Endothelial cell of umbilical vein (primary cell): ENCODE results near the gene METTL8. TPM values are rescaled to one million over a fixed set of nuclear protein-coding genes. Genes with fewer than 3 reads are reported as not detected.

Experiments used
- BruUV-seq: library from RNA; stranded (reverse); fragments of 400-500 nt; replicated peaks from 2 replicates; lab custom pipeline; 2021; lab: Mats Ljungman, UMichigan
- CTCF ChIA-PET: fragments of 300-600, 350-600 bp; sonication (Branson Sonifier 250); formaldehyde crosslinking; loops from one replicate; lab custom pipeline; 2021; ENCODE audit warnings: antibody characterized with exemption, inconsistent platforms; lab: Charles Lee
- POLR2A ChIA-PET: fragments of 300-600, 350-600 bp; sonication (Branson Sonifier 250); formaldehyde crosslinking; loops from one replicate; lab custom pipeline; 2021; ENCODE audit warnings: antibody characterized with exemption, inconsistent platforms; lab: Charles Lee
- DNase-seq: peaks from one replicate; pipeline ENCODE4 v3.0.0-alpha.2; 2011; ENCODE audit warnings: low read depth, low spot score
- FAIRE-seq: peaks from 2 replicates; lab custom pipeline; 2011; peaks lifted over from hg19 to GRCh38; lab: Jason Lieb, UNC
- H2AFZ ChIP-seq: 2 replicates; pipeline ENCODE4 v1.6.0; 2012; ENCODE audit warnings: low read depth, low read length, control low read depth, inconsistent platforms
- H3K27ac ChIP-seq: 2 replicates; pipeline ENCODE4 v1.5.1; 2011; ENCODE audit warnings: low read depth, mild to moderate bottlenecking, control low read depth, low read length, moderate library complexity; ENCODE audit not compliant: insufficient read depth
- H3K27me3 ChIP-seq, 2 experiments: 2 replicates each; pipeline versions ENCODE4 v1.6.0 to v1.6.1; 2011; ENCODE audit warnings: low read length in 2 of 2, mixed read lengths in 1 of 2; ENCODE audit not compliant: control insufficient read depth in 2 of 2, insufficient read depth in 2 of 2
- H3K36me3 ChIP-seq, 2 experiments: 2 replicates in 1 of 2; 3 replicates in 1 of 2; pipeline ENCODE4 v1.5.1; 2011; ENCODE audit warnings: low read length in 2 of 2, mild to moderate bottlenecking in 1 of 2, moderate library complexity in 1 of 2; ENCODE audit not compliant: control insufficient read depth in 2 of 2, insufficient read depth in 2 of 2; ENCODE audit errors: extremely low read depth in 1 of 2
- H3K4me1 ChIP-seq: 3 replicates; pipeline ENCODE4 v1.5.1; 2011; ENCODE audit warnings: mild to moderate bottlenecking, low read length; ENCODE audit not compliant: control insufficient read depth, insufficient read depth; ENCODE audit errors: extremely low read depth
- H3K4me2 ChIP-seq: 2 replicates; pipeline ENCODE4 v1.6.1; 2011; ENCODE audit warnings: low read length, control low read depth, mixed read lengths; ENCODE audit not compliant: insufficient read depth
- H3K4me3 ChIP-seq, 3 experiments: fragments of 200-600 bp in 1 of 3; sonication (generic), shearing (Covaris generic) in 1 of 3; replicated peaks in 1 of 3; 2 replicates each; pipeline ENCODE4 v1.5.1; 2011 to 2016; ENCODE audit warnings: control low read depth in 3 of 3, low read length in 3 of 3, mild to moderate bottlenecking in 2 of 3, inconsistent platforms in 1 of 3, low read depth in 1 of 3, moderate library complexity in 1 of 3; ENCODE audit not compliant: insufficient read depth in 1 of 3
- H3K79me2 ChIP-seq: 2 replicates; pipeline ENCODE4 v1.6.0; 2012; ENCODE audit warnings: low read length, inconsistent platforms; ENCODE audit not compliant: control insufficient read depth, insufficient read depth
- H3K9ac ChIP-seq: replicated peaks from 2 replicates; pipeline ENCODE3; 2011; ENCODE audit warnings: low read length, control low read depth; ENCODE audit not compliant: insufficient read depth; ENCODE audit errors: extremely low read depth
- H3K9me1 ChIP-seq: replicated peaks from 3 replicates; pipeline ENCODE4 v1.6.0; 2011; ENCODE audit warnings: mild to moderate bottlenecking, low read length; ENCODE audit not compliant: control insufficient read depth, insufficient read depth; ENCODE audit errors: extremely low read depth
- H3K9me3 ChIP-seq: replicated peaks from 2 replicates; pipeline ENCODE4 v1.5.1; 2012; ENCODE audit warnings: low read length, inconsistent platforms; ENCODE audit not compliant: control insufficient read depth, insufficient read depth
- H4K20me1 ChIP-seq: replicated peaks from 2 replicates; pipeline ENCODE3; 2011; ENCODE audit warnings: mild to moderate bottlenecking, low read length; ENCODE audit not compliant: control insufficient read depth, insufficient read depth; ENCODE audit errors: extremely low read depth
- EZH2 ChIP-seq: IDR thresholded peaks from 2 replicates; pipeline ENCODE4 v1.6.1; 2012; ENCODE audit warnings: borderline replicate concordance, low read depth, mild to moderate bottlenecking, moderate library complexity, low read length, inconsistent platforms; ENCODE audit not compliant: severe bottlenecking
- FOS ChIP-seq: IDR thresholded peaks from 2 replicates; pipeline ENCODE4 v1.6.1; 2011; ENCODE audit warnings: mild to moderate bottlenecking, low read length, moderate library complexity, borderline replicate concordance; ENCODE audit not compliant: insufficient read depth
- GATA2 ChIP-seq: IDR thresholded peaks from 2 replicates; pipeline ENCODE4 v1.7.0; 2011; ENCODE audit warnings: low read depth, mild to moderate bottlenecking, moderate library complexity, mixed read lengths, low read length; ENCODE audit not compliant: insufficient read length, insufficient read depth
- JUN ChIP-seq: IDR thresholded peaks from 2 replicates; pipeline ENCODE4 v1.6.1; 2011; ENCODE audit warnings: borderline replicate concordance, low read depth; ENCODE audit not compliant: insufficient read length, insufficient read depth
- MYC ChIP-seq: IDR thresholded peaks from one replicate; pipeline ENCODE4 v1.6.1; 2011; ENCODE audit warnings: mild to moderate bottlenecking, low read depth, low read length
- POLR2A ChIP-seq: IDR thresholded peaks from 2 replicates; pipeline ENCODE4 v1.6.1; 2012; ENCODE audit warnings: low read depth, mild to moderate bottlenecking, control low read depth, low read length
- POLR2AphosphoS5 ChIP-seq: IDR thresholded peaks from 2 replicates; pipeline ENCODE4 v1.6.1; 2012; ENCODE audit warnings: low read depth, mild to moderate bottlenecking, control low read depth, low read length, moderate library complexity; ENCODE audit not compliant: insufficient read depth
- dilution Hi-C: fragments of 300-500 bp; cut with MboI; formaldehyde crosslinking; loops from one replicate; pipeline ENCODE4 v1.15.0; 2019; ENCODE audit warnings: low sequenced_read_pairs; ENCODE audit not compliant: extremely low pct_ligation_motif_present
- intact Hi-C: fragments of 100-400 bp; cut with micrococcal nuclease; formaldehyde crosslinking; loops from one replicate; pipeline ENCODE4 v1.10.0; 2022
- polyA plus RNA-seq, 4 experiments: library from polyadenylated mRNA; depleted of rRNA in 3 of 4; stranded (reverse) in 3 of 4; unstranded in 1 of 4; fragments of >200 nt; gene quantifications; 2 replicates each; pipeline versions ENCODE4 v1.2.1 to v1.2.3, GENCODE V29; 2011 to 2012; ENCODE audit warnings: missing spikeins in 1 of 4
- total RNA-seq: library from RNA; stranded (reverse); gene quantifications from 2 replicates; pipeline ENCODE4 v1.2.3, GENCODE V29; 2021
- TF ChIP-seq, protein P1 (sequence below): IDR thresholded peaks from 2 replicates; pipeline ENCODE4 v1.6.1; 2011; ENCODE audit not compliant: insufficient read depth, insufficient read length
- TF ChIP-seq, protein P2 (sequence below), 2 donors: IDR thresholded peaks; 1 replicate in 1 of 2; 2 replicates in 1 of 2; pipeline ENCODE4 v1.5.1; 2011; ENCODE audit warnings: low read length in 2 of 2, mild to moderate bottlenecking in 2 of 2, moderate library complexity in 2 of 2, control low read depth in 1 of 2, inconsistent platforms in 1 of 2, low read depth in 1 of 2; ENCODE audit not compliant: insufficient read depth in 1 of 2; ENCODE audit errors: extremely low read depth in 1 of 2

Gene METTL8
- total and polyA plus RNA-seq, 2 donors (not counting 3 experiments of a cell fraction or from before 2014, with no cell fraction given), result 7.0 to 20.2 TPM

DNA sequence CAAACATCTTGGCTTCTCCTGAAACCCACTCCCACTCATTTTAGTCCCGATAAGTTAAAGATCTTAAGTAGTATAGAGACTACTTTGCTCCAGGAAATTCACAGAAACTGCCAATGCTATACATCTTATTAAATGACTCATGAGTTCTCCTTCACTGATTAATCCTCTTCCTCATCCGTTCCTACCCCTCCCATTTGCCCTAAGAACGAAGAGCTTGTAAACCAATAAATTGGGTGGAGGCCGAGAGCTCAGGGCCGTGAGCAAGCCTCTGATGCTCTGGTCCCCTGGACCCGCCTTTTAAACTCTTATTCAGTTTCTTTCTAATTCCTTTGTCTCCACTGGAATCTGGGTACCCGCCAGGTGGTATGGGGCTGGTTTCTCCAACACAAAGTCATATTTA, 68.6 kb downstream of the METTL8 start:
- no peak overlapping the region for H3K9ac ChIP-seq
- H3K4me2 ChIP-seq, result no peak overlapping the region
- ChIA-PET CTCF (interaction anchor here (0.7 to 1.9 kb wide), 3 partner anchors 20 to 51 kb away, joined by 3 to 6 read pairs (median 6); no protein-coding TSS in a partner anchor), POLR2A (no interaction called here)
- dilution Hi-C loops (no loop called here), intact Hi-C loops (no loop called here)
- H3K36me3 ChIP-seq, result no peaks in the 10 kb centered on the region
- H3K27me3 ChIP-seq, result no peaks in the 10 kb centered on the region
- H3K9me1 ChIP-seq, result no peaks in the 10 kb centered on the region
- H3K27ac ChIP-seq, result peak overlapping the region; percentile 45
- no peak overlapping the region for H3K4me3 ChIP-seq
- TF ChIP-seq, protein P1, sequence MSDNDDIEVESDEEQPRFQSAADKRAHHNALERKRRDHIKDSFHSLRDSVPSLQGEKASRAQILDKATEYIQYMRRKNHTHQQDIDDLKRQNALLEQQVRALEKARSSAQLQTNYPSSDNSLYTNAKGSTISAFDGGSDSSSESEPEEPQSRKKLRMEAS, result no peak
- peak; percentile 46 for TF ChIP-seq FOS
- peak overlapping the region; percentile 60 for H2AFZ ChIP-seq
- H4K20me1 ChIP-seq, result no peaks in the 10 kb centered on the region
- H3K4me1 ChIP-seq, result peaks cover 5% of the 10 kb centered on the region
- no peaks in the 10 kb centered on the region for H3K9me3 ChIP-seq
- FAIRE-seq (no peak), DNase-seq (peak; percentile 42)
- no TSS peak for BruUV-seq
- no peaks in the 10 kb centered on the region for H3K79me2 ChIP-seq

DNA sequence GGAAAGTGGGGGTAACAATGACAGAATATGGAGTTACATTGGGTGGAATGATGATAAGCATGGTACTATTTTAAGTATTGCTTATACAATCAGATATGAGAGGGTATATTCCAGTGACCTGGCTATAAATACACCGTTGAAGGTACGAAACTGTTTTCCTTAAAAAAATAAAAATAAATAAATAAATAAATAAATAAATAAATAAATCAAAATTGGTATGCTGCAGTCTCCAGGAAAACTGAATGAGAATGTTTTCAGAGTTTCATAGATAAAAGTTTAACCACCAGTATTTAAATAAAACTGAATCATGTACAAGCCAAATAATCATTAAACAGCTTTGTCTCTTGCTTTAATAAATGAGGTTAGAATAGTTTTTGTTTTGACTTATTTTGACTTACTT, 71.4 kb downstream of the METTL8 start:
- dilution Hi-C loops, result no loop called here
- Histone ChIP-seq H3K4me3 (no peak overlapping the region), H3K9me1 (no peaks in the 10 kb centered on the region), H3K4me1 (peaks cover 5% of the 10 kb centered on the region), H3K27ac (no peak overlapping the region), H3K9me3 (no peaks in the 10 kb centered on the region), H3K79me2 (no peaks in the 10 kb centered on the region), H4K20me1 (no peaks in the 10 kb centered on the region), H3K9ac (no peak overlapping the region), H3K36me3 (no peaks in the 10 kb centered on the region), H3K4me2 (no peak overlapping the region), H2AFZ (no peak overlapping the region), H3K27me3 (no peaks in the 10 kb centered on the region)
- DNase-seq (no peak), FAIRE-seq (no peak)
- TF ChIP-seq MYC (no peak), FOS (no peak), EZH2 (no peak), GATA2 (no peak), POLR2AphosphoS5 (no peak), POLR2A (no peak), JUN (no peak)
- TF ChIP-seq, protein P2, sequence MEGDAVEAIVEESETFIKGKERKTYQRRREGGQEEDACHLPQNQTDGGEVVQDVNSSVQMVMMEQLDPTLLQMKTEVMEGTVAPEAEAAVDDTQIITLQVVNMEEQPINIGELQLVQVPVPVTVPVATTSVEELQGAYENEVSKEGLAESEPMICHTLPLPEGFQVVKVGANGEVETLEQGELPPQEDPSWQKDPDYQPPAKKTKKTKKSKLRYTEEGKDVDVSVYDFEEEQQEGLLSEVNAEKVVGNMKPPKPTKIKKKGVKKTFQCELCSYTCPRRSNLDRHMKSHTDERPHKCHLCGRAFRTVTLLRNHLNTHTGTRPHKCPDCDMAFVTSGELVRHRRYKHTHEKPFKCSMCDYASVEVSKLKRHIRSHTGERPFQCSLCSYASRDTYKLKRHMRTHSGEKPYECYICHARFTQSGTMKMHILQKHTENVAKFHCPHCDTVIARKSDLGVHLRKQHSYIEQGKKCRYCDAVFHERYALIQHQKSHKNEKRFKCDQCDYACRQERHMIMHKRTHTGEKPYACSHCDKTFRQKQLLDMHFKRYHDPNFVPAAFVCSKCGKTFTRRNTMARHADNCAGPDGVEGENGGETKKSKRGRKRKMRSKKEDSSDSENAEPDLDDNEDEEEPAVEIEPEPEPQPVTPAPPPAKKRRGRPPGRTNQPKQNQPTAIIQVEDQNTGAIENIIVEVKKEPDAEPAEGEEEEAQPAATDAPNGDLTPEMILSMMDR (IDR thresholded peaks at IDR 0.05; ENCODE audit: extremely low read depth in 1 of 2, insufficient read depth in 1 of 2, low read depth in 1 of 2, low read length in 2 of 2), result no peak
- TF ChIP-seq, protein P1, result no peak
- intact Hi-C loops, result no loop called here
- POLR2A ChIA-PET, result no interaction called here
- no TSS peak for BruUV-seq
- CTCF ChIA-PET, result interaction anchor here (1.0 kb wide), 1 partner anchor 45 kb away, joined by 3 read pairs; no protein-coding TSS in a partner anchor
